Osteocyte (in vitro differentiated cells): ENCODE results near the gene NFE2. TPM values are rescaled to one million over a fixed set of nuclear protein-coding genes. Genes with fewer than 3 reads are reported as not detected.

ENCODE experiments used
- DNase-seq: peaks from one replicate; pipeline ENCODE4 v3.0.0; 2021; ENCODE audit warnings: mixed read lengths; ENCODE audit not compliant: unreplicated experiment; ENCODE audit errors: extremely low spot score
- H3K27ac Mint-ChIP-seq: one replicate; pipeline ENCODE4 v1.8.0; 2021; ENCODE audit warnings: mild to moderate bottlenecking, mixed read lengths; ENCODE audit not compliant: unreplicated experiment
- H3K27me3 Mint-ChIP-seq: one replicate; pipeline ENCODE4 v1.8.0; 2021; ENCODE audit warnings: mixed read lengths; ENCODE audit not compliant: unreplicated experiment
- H3K36me3 Mint-ChIP-seq: one replicate; pipeline ENCODE4 v1.8.0; 2021; ENCODE audit warnings: mixed read lengths; ENCODE audit not compliant: unreplicated experiment
- H3K4me1 Mint-ChIP-seq: one replicate; pipeline ENCODE4 v1.8.0; 2021; ENCODE audit warnings: mixed read lengths; ENCODE audit not compliant: unreplicated experiment
- H3K4me3 Mint-ChIP-seq: one replicate; pipeline ENCODE4 v1.8.0; 2021; ENCODE audit warnings: mild to moderate bottlenecking, moderate library complexity, mixed read lengths; ENCODE audit not compliant: unreplicated experiment
- H3K9me3 Mint-ChIP-seq: one replicate; pipeline ENCODE4 v1.8.0; 2021; ENCODE audit warnings: mixed read lengths; ENCODE audit not compliant: unreplicated experiment
- total RNA-seq: library from RNA; stranded (reverse); gene quantifications from 2 replicates; pipeline ENCODE4 v1.2.1, GENCODE V29; 2021
- TF ChIP-seq, protein P1 (sequence below): fragments of 200-600 bp; sonication (generic); IDR thresholded peaks from 2 replicates; pipeline ENCODE4 v1.5.0; 2021; ENCODE audit warnings: antibody characterized with exemption, mild to moderate bottlenecking, moderate library complexity

The NFE2 gene
- total RNA-seq, 1 donor from 2014 or later: 0.30 TPM

DNA sequence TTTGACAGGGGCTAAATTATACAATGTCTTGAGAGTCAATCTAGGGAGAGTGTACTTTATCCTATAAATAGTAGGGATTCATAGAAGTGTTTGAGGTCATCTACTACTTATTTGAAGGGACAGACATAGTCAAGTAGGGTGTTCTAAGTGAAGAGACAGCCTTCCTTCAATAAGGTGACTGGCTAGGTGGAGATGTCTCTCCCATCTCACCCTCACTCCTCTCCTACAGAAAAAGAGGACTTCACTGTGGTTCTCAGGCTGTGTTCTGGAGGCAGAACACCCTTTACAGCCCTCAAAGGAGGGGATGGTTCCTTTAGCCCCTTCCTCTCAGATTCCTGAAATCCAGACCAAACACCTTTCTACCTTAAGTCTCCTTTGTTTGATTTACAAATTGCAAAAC lies 2.8 kb upstream of the NFE2 start:
- Mint-ChIP-seq H3K4me1 (peaks cover 35% of the 10 kb centered on the region), H3K27me3 (peaks cover 12% of the 10 kb centered on the region), H3K4me3 (no peak overlapping the region), H3K36me3 (no peaks in the 10 kb centered on the region), H3K27ac (no peak overlapping the region), H3K9me3 (no peaks in the 10 kb centered on the region)
- TF ChIP-seq, protein P1, sequence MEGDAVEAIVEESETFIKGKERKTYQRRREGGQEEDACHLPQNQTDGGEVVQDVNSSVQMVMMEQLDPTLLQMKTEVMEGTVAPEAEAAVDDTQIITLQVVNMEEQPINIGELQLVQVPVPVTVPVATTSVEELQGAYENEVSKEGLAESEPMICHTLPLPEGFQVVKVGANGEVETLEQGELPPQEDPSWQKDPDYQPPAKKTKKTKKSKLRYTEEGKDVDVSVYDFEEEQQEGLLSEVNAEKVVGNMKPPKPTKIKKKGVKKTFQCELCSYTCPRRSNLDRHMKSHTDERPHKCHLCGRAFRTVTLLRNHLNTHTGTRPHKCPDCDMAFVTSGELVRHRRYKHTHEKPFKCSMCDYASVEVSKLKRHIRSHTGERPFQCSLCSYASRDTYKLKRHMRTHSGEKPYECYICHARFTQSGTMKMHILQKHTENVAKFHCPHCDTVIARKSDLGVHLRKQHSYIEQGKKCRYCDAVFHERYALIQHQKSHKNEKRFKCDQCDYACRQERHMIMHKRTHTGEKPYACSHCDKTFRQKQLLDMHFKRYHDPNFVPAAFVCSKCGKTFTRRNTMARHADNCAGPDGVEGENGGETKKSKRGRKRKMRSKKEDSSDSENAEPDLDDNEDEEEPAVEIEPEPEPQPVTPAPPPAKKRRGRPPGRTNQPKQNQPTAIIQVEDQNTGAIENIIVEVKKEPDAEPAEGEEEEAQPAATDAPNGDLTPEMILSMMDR: no peak
- no peak for DNase-seq

DNA sequence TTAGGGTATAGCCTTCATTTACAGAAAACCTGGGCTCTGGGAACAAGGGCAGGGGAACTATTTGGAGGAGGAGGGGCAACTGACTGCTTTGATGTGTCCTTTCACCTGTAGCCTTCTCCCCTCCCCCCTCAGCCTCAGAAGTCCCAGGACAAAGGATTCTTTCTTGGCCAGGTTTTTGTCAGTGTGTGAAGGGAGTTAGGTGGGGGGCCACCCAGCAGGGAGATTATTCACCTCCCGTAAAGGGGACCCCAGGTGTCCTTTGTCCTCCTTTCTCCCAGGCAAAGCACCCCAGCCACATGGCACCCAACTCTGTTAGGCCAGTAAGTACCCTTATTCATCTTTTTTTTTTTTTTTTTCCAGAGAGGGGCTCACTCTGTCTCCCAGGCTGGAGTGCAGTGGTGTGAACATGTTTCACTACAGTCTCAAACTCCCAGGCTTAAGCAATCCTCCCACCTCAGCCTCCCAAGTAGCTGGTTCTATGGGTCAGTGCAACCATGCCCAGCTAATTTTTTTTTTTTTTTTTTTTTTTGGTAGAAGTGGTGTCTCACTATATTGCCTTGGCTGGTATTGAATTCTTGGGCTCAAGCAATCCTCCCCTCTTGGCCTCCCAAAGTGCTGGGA lies 723 bp upstream of the NFE2 start:
- Mint-ChIP-seq H3K36me3 (no peaks in the 10 kb centered on the region), H3K9me3 (no peaks in the 10 kb centered on the region), H3K27me3 (peaks cover 9% of the 10 kb centered on the region), H3K4me3 (no peak overlapping the region), H3K4me1 (peaks cover 33% of the 10 kb centered on the region), H3K27ac (no peak overlapping the region)
- no peak for DNase-seq
- TF ChIP-seq, protein P1: no peak

DNA sequence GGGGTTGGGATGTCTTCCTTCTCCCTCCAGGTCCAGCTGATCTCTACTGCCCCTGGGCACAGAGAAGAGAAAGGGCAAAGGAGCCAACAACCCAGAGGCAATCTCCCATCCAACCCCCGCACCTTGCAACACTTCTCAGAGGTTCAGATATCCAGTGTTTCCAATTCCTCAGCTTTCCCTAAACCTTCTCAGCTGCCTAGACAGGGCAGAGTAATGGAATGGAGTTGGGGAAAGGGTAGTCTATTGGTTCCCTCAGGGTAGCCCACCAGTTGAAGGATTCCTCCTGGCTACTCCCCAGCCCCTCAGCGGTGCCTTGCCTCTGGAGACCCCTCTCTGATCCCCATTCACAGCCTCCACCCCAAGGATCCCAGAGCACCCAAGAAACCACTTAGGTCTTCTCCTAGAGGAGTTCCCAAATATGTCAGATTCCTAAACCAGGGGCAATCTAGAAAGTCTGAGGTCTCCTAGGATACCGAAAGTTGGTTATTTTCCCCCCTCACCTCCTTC lies 537 bp downstream of the NFE2 start:
- Mint-ChIP-seq H3K27me3 (peaks cover 9% of the 10 kb centered on the region), H3K27ac (no peak overlapping the region), H3K9me3 (no peaks in the 10 kb centered on the region), H3K4me3 (no peak overlapping the region), H3K4me1 (peaks cover 33% of the 10 kb centered on the region), H3K36me3 (no peaks in the 10 kb centered on the region)
- DNase-seq: no peak
- TF ChIP-seq, protein P1: no peak

DNA sequence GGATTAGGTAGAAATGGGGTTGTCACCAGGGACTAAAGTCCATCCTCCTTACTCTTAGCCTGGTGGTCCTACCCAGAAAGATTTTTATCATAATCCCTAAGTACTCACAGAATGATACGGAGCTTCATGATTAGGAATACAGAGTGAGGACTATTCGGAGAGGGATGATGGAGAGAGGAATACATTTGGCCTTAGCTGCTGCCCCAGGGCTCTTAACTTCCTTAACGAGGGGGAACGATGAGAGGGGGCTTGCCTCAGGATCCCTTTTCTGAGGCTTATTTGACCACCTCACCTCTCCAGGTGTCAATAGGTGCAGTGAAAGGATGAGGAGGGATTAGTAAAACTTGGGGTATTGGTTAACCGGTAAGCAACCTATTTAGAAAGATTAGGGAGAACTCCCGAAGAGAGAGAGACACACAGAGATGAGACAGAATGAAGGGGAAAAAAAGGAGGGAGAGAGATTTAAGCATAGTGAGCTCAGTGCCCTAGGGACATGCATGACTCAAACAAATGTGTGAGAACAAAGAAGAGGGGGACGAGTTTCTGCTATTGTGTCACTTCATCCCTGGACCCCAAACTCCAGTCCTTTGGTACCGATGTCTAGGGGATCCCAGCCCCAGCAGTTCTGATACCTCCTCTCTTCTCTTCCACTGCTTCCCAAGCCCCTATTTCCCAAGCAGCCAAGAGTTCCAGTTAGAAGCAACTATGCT lies 1.1 kb downstream of the NFE2 start:
- DNase-seq: no peak
- TF ChIP-seq, protein P1: no peak
- Mint-ChIP-seq H3K36me3 (no peaks in the 10 kb centered on the region), H3K4me3 (no peak overlapping the region), H3K4me1 (peaks cover 33% of the 10 kb centered on the region), H3K27ac (no peak overlapping the region), H3K27me3 (peaks cover 9% of the 10 kb centered on the region), H3K9me3 (no peaks in the 10 kb centered on the region)

DNA sequence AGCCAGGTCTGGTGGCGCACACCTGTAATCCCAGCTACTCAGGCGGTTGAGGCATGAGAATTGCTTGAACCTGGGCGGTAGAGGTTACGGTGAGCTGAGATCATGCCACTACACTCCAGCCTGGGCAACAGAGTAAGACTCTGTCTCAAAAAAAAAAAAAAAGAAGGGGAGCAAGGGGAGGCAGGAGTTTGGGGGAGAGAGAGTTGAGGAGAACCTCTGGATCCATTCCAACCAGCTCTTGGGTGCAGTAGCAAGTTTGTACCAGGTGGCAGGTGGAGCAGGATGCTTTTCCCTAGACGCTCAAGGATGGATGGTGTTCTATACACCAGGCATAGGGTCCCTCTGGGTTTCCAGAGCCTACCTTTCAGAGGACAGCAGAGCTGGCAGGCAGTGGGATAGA lies 1.9 kb downstream of the NFE2 start:
- no peak overlapping the region for H3K4me3 Mint-ChIP-seq
- no peak overlapping the region for H3K27ac Mint-ChIP-seq
- H3K4me1 Mint-ChIP-seq: peaks cover 27% of the 10 kb centered on the region
- no peaks in the 10 kb centered on the region for H3K9me3 Mint-ChIP-seq
- no peaks in the 10 kb centered on the region for H3K36me3 Mint-ChIP-seq
- peaks cover 9% of the 10 kb centered on the region for H3K27me3 Mint-ChIP-seq
- no peak for DNase-seq
- TF ChIP-seq, protein P1: no peak
